GM12878 (cell line): Measurements from ENCODE around the gene CATSPERZ.

Experiments
- ETV6 ChIP-seq, 2 experiments: fragments of 450-650 bp in 1 of 2; IDR thresholded peaks in 1 of 2; conservative IDR thresholded peaks in 1 of 2; 2 replicates each; pipeline ENCODE4 v1.6.1; 2014; ENCODE audit warnings: antibody characterized with exemption in 1 of 2, borderline replicate concordance in 1 of 2, low read depth in 1 of 2, mild to moderate bottlenecking in 1 of 2, moderate library complexity in 1 of 2
- FOS ChIP-seq: IDR thresholded peaks from 3 replicates; pipeline ENCODE4 v1.6.1; 2011; ENCODE audit warnings: borderline replicate concordance; ENCODE audit not compliant: insufficient read length; ENCODE audit errors: extremely low read depth
- GABPA ChIP-seq: IDR thresholded peaks from 2 replicates; pipeline ENCODE4 v1.6.1; 2014; ENCODE audit warnings: antibody characterized with exemption, low read depth, mild to moderate bottlenecking, inconsistent platforms
- JUNB ChIP-seq: IDR thresholded peaks from 2 replicates; pipeline ENCODE4 v1.6.1; 2016; ENCODE audit warnings: antibody characterized with exemption, mild to moderate bottlenecking
- POLR2A ChIP-seq: IDR thresholded peaks from 2 replicates; pipeline ENCODE4 v1.6.1; 2011; ENCODE audit warnings: low read depth, mild to moderate bottlenecking, low read length
- RFX5 ChIP-seq: IDR thresholded peaks from 2 replicates; pipeline ENCODE4 v1.6.1; 2011; ENCODE audit warnings: low read depth, low read length, improper control_type of control experiment
- TBL1XR1 ChIP-seq: IDR thresholded peaks from 2 replicates; pipeline ENCODE4 v1.6.1; 2012; ENCODE audit warnings: low read depth, low read length, improper control_type of control experiment

- TF ChIP-seq JUNB (no peak), ETV6 (conservative IDR thresholded peaks at IDR 0.05 in 1 of 2, IDR thresholded peaks at IDR 0.05 in 1 of 2; ENCODE audit: borderline replicate concordance in 1 of 2, low read depth in 1 of 2) (no peak), GABPA (no peak), RFX5 (no peak), POLR2A (no peak), TBL1XR1 (no peak), FOS (no peak)
These were observed 40.6 kb upstream of the CATSPERZ start for GRCh38 chr11:64259533-64260067.
